HG03175 (cell line): Measurements from ENCODE around the gene PLVAP.

Source experiments
- ATAC-seq: cut with Tn5 transposase; IDR thresholded peaks from one replicate; pipeline ENCODE4 v1.9.1; 2021; ENCODE audit warnings: mild to moderate bottlenecking, moderate library complexity; ENCODE audit not compliant: unreplicated experiment

PLVAP gene

DNA sequence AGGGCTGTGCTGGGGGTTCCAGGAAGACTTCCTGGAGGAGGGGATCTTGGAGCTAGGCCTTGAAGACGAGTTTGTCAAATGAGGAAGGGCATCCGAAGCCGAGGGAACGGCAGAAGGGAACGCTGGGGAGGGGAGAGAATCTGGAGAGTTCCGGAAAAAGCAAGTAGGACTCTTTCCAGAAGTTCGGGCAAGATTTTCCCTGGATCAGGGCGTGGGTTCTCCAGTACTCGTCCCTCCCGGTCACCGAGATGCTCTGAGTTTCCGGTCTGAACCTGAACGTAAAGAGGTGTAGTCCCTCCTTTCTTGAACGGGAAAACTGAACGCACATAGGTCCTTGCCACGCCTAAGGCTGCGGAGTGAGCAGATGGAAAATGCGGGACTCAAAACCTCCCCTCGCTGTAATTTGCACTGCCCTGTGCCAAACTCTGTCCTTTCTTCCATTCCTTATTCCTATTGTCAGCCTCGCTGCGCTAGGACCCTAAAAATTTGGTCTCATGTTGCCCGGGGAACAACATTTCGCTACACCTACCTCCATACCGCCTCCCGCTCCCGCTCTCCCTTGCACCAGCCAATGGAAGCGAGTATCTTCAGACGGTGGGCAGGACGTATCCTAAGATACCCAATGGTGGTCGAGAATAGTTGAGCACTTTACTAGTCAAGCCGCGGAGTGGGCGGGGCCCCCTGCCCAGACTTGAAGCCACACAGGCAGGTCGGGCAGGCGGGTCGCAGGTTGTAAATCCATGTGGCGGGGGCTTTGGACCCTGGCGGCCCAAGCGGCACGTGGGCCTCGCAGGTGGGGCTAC is 40.1 kb downstream of the PLVAP start, which contains the start of gene GTPBP3:
GTPBP3 (plus strand) TSS at position 682 of the 803 bp plus-strand sequence; CDS start at position 741, 59 bp downstream.
- ATAC-seq = peak; percentile 78

DNA sequence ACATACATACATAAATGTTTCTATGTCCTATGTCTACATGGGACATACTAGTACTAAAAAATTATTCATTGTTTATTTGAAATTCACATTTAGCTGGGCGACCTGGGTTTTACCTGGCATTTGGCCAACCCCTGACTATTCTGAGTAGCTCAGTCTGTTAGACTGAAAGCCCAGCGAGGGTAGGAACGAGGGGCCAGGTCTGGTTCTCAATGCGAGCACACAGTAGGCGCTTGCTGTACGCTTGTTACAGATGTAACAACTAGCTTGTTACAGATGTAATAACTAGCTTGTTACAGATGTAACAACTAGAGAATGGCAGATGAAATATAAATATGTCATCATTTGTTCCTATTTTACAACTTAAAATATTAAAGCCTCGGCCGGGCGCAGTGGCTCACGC is 41.6 kb downstream of the PLVAP start:
- no peak for ATAC-seq

DNA sequence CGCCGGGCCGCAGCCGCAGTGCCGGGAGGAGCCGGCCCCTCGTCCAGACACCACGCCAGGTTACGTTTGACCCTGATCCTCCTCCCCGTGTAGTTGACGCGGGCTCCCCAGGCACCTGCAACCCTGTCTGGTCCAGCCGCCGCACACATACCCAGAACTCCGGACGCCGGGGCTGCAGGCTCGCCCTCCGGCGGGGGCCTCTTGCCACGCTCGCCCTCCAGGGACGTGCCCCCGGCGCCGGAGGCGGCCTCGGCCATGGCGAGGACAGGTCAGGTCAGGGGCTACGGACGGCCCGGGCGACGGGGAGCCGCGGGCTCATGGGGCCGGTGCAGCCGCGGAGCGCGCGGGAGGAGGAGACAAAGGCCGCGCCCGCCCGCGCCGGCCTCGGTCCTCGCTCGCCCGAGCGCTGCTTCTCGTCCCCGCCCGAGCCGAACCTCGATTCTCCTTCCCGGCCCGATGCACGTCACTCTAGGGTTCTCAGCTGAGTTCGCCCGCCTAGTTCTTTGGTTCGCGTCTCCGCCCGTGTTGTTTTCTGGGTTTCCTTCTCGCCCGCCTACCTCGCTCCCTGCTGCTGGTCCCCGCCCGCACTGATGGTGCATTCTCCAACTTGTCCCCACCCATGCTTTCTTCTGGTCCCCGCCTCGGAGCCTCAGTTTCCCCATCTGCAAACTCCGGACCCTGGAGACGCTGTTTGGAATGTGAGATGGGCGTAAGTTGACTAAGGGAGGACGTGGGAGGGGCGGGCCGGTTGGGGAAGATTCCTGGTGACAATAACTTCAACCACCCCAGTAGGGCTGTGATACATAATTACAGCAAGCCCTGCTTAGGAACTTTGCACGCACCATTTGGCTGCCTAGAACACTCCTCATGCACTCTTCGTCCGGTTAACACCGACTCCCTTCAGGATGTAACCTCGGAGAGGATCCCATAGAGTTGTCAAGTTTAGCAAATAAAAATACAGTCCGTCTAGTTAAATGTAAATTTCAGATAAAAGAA is 42.4 kb downstream of the PLVAP start, which contains the start of gene ANO8:
ANO8 (minus strand) TSS at position 442 of the 996 bp plus-strand sequence; CDS start at position 257, 185 bp downstream.
- peak; percentile 57 for ATAC-seq

DNA sequence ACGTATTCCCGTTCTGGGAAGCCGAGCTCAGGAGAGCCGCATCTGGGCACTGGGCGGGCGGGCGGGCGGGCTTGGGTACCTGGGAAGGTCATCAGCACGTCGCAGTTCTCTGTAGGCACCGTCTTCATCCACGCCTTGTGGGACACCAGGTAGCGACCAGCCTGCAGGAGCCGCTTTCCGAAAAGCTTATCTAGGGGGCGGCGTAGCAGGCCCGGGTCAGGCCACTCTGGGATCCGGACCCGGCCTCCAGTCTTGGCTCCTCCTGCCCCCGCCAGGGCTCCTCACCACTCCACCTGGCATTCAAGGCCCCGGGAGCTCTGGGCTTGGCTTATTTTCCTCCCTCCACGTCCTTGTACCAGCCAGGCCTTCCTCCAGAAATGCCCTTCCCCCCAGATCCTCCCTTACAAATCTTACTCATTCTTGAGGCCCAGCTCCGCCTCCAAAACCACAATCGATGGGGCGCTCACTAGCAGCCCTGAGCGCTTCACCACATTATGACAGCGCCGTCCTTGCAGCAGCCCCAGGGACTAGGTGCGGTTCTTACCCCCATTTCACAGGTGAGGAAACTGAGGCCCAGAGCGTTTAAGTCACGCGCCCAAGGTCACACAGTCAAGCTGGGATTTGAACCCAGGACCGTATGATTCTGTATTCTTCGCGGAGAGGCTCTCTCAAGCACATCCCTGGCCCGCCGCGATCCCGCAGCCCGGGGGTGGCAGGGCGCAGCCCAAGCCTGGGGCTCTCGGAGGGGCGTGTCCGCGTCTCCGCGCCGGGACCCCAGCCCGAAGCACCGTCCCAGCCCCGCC is 43.3 kb downstream of the PLVAP start:
- no peak for ATAC-seq

DNA sequence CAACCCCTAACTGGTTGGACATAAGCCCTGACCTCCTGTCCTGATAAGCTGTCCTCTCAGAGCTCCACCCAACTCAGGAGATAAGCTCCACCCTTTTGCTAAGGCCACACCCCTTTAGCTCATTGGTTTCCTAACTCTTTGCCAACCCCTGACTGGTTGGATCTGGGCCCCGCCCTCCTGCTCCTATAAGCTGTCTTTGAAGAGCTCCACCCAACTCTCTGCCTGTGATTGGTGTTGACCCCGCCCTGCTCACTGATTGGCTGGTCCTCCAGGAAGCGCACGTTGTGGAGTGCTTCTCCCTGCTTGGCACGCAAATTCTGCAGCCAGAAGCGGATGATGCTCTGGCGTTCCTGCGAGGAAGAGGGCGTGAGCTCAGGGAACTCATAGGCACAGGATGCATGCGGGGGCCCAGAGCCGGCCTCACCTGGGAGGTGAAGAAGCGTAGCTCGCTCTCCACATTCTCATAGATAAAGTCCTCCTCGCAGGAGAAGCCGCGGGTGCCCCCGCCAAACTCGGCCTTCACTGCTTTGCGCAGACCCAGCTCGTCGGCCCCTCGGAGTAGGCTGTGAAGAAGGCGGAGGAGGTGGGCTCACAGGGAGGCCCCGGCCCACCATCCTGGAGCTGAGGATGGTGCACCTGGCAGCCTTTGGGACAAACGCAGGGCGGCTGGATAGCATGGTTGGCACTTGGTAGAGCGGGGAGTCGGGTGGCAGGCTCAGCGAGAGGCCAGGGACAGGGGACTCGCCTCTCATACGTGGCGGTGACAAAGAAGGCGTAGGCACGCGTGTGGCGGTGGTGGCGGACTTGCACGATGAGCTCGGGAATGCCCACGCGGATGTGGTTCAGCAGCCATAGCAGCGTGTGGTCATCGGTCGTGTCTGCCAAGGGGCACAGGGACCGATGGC is 44.2 kb downstream of the PLVAP start:
- ATAC-seq = no peak

DNA sequence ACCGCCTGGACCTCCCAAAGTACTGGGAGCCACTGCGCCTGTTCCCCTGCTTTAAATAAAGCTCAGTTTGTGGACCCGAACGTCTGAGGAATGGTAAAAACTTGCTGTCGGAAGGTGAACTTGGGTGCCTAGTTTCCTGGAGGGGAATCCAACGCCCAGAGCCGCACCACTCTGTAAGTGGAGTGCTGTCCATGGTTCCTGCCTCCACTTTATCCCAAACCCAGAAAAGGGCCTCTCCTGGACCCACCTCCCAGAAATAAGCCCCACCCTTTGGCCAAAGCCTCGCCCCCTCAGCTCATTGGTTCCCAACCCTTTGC is 44.8 kb downstream of the PLVAP start:
- ATAC-seq = no peak

DNA sequence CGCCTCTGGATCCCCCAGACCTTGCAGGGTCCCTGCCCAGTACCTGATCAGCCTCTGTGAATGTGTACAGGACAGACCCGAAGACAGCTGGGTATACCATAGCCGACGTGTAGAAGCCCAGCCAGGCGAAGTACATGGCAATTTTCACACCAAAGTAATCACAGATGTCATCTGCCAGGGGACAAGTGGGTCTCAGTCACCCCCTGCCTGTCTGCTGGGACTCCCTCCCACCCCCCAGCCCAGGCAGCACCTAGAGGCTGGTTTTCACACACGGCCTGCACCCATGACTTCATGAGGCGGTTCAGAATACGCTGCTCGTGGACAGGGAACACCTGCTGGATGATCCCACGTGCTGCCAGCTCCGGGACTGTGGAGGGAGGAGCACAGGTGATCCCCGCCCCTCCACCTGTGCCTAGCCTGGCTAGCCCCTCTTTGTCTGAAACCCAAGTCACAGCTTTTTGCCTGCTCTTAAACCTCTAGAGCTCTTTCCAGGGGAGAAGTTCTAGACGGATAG is 46.0 kb downstream of the PLVAP start:
- no peak for ATAC-seq

DNA sequence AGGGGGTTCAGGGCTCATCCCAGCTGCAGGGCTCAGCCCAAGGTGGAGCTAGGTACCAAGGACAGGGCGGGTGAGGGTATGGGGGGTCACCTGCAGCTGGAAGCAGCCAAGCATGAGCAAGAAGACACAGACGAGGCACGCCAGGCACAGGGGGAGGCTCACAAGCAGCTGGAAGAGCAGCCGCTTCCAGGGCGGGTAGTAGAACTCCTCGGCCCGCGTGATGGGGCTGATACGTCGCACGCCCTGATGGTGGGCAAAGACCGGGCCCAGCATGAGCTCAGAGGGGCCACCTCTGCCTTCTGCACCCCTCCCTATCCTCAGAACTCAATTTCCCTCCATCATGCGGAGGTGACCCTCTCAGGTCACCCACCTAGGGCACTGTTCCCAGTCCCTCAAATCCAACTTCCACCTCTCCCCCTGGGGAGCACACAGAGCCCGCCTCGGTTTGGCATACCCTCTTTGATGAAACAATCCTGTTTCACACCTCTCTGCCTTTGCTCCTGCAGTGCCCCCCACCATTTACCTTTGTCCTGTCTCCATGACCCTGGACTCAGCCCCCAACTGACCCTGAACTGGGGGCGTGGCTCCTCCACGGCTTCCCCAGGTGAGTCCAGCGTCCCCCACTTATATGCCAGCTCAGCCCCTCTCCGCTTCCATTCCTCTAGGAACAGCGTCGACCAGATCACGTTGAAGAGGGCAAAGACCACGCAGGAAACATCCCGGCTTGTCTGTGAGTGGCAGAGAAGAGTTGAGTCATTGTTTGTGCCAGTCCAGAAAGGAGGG is 46.7 kb downstream of the PLVAP start:
- ATAC-seq = no peak

DNA sequence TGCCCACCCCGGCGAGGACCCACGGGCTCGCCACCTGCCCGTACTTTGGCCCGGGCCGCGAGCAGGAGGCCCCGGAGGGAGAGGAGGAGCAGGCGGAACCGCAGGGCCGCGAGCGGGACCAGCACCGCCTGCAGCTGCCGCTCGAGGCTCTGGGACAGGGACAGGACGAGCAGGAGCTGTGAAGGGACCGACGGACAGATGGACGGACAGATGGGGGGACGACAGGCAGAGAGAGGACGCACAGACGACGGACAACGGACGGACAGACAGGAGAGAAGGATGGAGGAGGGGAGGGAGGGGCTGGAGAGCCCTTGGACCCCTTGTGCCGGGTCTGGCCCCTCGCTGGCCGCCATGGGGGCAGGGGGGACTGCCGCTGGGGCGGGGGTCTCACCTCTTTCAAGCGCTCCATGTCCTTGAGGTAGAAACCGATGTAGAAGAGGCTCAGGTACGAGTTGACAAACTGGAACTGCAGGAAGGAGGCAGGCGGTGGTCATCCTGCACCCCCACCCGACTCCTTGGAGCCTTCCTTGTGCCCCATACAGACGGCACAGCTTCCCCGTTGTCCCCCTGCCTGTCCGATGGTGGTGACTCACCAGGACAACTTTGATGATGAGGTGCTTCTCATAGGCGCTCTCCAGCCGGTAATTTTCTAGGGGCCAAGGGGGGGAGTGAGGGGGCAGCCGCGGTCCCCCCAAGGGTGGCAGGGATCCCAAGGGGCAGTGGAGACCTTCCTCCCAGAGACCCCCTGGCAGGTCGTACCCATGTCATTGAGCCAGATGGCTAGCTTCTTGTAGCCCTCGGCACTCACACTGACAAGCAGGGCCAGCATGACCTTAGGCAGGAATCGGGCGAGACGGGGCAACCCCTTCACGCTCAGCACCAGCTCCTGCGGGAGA is 47.5 kb downstream of the PLVAP start:
- ATAC-seq = no peak

DNA sequence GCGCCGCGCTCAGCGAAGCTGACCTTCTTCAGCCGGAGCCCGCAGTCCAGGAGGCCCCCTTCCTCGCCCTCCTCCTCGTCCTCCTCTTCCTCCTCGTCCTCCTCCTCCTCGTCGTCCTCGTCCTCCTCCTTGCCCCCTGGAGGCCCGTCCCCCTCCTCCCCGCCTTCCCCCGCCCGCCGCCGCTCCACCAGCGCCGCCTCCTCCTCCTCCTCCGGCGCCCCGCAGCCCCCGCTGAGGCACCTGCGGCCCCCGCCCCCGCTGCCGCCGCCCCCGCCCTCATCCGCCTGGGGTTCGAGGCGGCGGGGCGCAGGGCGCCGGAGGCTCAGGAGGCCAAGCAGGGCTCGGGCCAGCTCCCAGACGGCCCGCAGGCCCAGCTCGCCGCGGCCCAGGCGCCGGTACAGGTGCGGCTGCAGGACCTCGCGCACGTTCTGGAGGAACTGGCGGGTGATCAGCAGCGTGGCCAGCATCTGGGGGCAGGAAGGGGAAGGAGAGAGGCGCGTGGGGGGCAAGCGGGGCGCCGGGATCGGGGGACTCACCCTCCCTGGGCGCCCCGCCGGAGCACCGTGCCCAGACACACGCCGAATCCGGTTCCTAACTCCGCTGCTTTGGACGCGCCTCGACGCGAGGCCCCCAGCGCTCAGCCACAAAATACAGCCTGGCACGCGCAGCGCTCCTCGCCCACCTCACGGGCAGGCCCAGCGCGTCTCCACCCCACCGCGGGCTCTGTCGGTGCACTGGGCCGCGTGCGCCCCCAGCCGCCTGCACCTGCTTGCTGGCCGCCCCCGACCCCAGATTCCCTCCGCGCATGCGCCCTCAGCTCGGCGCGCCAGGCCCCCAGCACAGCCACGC is 48.4 kb downstream of the PLVAP start:
- no peak for ATAC-seq

DNA sequence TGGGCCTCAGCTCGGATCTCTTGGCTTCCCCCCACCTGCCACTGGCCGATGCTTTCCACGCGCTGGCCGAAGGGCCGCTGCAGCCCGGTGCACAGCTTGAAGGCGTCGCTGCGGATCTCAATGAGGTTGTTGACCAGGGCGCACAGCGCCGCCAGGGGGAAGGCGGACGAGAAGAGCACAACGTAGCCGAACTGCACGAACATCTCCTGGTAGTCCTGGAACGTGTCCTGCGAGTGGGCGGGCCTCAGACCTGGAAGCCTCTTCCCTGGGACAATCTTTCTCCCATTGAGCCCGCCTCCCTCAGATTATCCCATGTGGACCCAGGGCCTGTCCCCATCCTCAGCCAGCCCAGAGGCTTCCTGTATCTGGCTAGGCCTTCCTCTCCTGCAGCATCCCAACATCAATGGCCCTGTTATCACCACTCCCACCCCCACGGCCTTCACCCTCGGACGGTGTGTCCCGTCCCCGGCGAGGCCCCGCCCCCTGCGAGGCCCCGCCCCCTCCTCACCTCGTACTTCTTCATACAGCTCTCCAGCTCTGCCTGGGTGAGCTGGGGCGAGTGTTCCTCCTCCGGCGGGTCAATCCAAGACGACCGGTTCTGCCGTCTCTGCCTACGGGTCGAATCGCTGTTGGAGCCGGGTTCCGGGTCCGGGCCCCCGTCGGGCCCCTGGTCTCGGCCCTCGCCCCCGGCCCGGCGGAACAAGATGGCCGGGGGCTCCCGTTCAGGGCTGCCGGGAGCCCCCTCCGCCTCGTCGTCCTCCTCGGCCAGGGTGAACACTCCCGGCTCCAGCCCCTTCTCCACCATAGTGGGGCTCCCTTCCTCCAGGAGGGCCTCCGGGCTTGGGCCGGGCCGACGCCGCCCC is 49.3 kb downstream of the PLVAP start:
- no peak for ATAC-seq

DNA sequence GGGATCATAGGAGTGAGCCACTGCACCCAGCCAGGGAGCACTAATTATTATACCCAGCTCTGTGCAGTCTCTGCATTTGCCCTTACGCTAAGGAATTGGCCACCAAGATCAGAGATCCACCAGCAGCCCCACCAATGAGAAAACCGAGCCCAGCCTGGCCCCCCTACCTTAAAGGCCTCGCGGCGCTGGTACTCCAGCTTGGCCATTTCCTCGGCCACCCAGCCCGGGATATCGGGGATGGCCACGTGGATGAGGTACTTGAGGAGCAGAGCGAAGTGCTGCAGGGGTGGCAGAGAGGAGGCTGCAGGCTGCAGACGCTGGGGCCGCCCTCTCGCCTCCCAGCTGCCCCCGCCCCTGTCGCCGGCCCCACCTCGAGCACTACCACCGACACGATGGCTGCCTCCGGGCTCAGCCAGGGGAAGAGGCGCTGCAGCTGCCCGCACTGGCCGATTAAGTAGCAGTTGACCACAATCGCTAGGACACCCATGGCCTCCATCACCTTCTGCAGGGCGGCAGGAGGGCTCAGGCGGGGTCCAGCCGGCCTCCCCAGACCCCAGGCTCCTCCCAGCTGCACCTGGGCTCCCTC is 50.0 kb downstream of the PLVAP start:
- ATAC-seq = no peak

DNA sequence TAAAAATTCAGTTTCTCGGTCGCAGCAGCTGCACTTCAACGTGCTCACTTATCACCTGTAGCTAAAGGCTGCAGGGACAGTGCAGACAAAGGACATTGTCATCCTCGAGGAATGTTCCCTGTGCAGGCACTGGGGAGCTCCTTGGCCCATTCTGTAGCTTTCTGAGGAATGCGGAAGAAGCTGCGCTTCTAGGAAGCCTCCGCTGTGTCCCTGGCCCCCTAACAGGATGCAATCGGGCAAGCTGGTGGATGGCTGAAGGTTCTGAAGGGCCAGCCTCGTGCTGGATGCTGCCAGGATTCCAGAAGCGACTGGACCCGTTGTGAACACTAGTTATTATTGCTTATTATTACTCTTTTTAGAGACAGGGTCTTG is 50.6 kb downstream of the PLVAP start:
- ATAC-seq = no peak

DNA sequence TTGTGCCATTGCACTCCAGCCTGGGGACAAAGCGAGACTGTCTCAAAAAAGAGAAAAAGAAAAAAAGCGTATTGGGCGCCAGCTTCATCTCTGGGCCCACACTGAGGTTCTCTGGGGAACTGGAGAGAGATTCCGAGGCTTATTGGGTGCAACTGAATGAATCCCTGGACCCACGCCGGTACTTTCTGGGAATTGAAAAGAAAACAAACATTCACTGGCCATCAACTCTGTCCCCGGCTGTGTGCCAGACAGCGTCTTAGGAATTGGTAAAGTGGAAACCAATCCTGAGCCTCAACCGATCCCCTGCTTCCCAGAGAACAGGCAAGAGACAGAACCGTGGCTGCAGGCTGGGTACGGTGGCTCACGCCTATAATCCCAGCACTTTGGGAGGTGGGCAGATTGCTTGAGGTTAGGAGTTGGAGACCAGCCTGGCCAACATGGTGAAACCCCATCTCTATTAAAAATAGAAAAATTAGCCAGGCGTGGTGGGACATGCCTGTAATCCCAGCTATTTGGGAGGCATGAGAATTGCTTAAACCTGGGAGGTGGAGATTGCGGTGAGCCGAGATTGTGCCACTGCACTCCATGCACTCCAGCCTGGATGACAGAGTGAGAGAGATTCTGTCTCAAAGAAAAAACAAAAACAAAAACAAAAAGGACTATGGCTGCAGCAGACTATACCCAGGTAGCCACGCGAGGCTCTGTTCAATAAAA is 51.1 kb downstream of the PLVAP start:
- no peak for ATAC-seq

DNA sequence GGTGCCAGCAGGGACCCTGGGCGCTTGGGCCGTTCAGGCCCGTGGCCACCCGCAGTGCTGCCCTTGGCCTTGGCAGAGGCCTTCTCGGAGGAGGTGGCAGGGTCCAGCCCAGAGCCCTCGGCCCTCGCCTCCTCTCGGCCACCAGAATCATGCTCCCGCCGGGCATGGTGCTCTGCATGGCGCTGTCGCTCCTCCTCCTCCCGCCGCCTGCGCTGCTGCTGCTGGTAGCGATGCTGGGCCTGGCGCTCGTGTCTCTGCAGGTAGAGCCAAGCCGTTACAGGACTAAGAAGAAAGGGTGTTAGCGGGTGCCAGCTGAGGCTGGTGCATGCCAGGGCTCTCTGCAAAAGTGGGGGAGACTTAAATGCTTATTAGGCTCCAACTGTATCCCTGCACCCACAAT is 52.0 kb downstream of the PLVAP start:
- no peak for ATAC-seq
